Mucosa of rectum (tissue), 2 donors: ENCODE results near the gene GPBP1.

Experiments
- H3K27ac ChIP-seq, 2 donors: one replicate each; pipeline ENCODE4 v1.7.0; 2013; ENCODE audit warnings: inconsistent platforms in 2 of 2, low read depth in 2 of 2, low read length in 2 of 2
- H3K27me3 ChIP-seq, 2 donors: one replicate each; pipeline ENCODE4 v1.7.0; 2013; ENCODE audit warnings: low read length in 2 of 2; ENCODE audit not compliant: control insufficient read depth in 2 of 2, insufficient read depth in 2 of 2
- H3K36me3 ChIP-seq, 2 donors: one replicate each; pipeline ENCODE4 v1.7.0; 2013; ENCODE audit warnings: low read length in 2 of 2; ENCODE audit not compliant: control insufficient read depth in 2 of 2, insufficient read depth in 2 of 2
- H3K4me1 ChIP-seq, 2 donors: one replicate each; pipeline ENCODE4 v1.7.0; 2013; ENCODE audit warnings: low read length in 2 of 2, mild to moderate bottlenecking in 1 of 2; ENCODE audit not compliant: control insufficient read depth in 2 of 2, insufficient read depth in 2 of 2
- H3K4me3 ChIP-seq, 2 donors: one replicate each; pipeline ENCODE4 v1.7.0; 2013; ENCODE audit warnings: low read length in 2 of 2
- H3K9ac ChIP-seq, 2 donors: one replicate each; pipeline ENCODE4 v1.7.0; 2013; ENCODE audit warnings: low read length in 2 of 2, low read depth in 1 of 2, mild to moderate bottlenecking in 1 of 2
- H3K9me3 ChIP-seq, 2 donors: one replicate each; pipeline ENCODE4 v1.7.0; 2013; ENCODE audit warnings: low read length in 2 of 2; ENCODE audit not compliant: control insufficient read depth in 2 of 2
- donor health status: healthy.
- donor health status: Normal muscosa, but diverticular disease.

Gene GPBP1

GRCh38 chr5:57173319-57174127 lies at the start of gene GPBP1:
TSS of gene GPBP1 (plus strand) at chr5:57174059. CDS start at chr5:57214131, 40,072 bp downstream.
- Histone ChIP-seq H3K27me3 (no peaks in the 10 kb centered on the region), H3K9me3 (no peaks in the 10 kb centered on the region), H3K4me3 (peak within 1 kb of the TSS; percentile 92), H3K36me3 (no peaks in the 10 kb centered on the region), H3K4me1 (peaks cover 18 to 22% of the 10 kb centered on the region in 2 donors), H3K9ac (peak within 1 kb of the TSS; percentile 98 to 100), H3K27ac (peak within 1 kb of the TSS; percentile 100)

GRCh38 chr5:57128325-57128724 lies 45.5 kb upstream of the GPBP1 start:
- H3K27ac ChIP-seq: no peak overlapping the region
- no peak overlapping the region for H3K9ac ChIP-seq
- H3K4me3 ChIP-seq: no peak overlapping the region
- H3K4me1 ChIP-seq: no peaks in the 10 kb centered on the region
- no peaks in the 10 kb centered on the region for H3K9me3 ChIP-seq
- H3K27me3 ChIP-seq: no peaks in the 10 kb centered on the region
- H3K36me3 ChIP-seq: no peaks in the 10 kb centered on the region

GRCh38 chr5:57133574-57133973 lies 40.3 kb upstream of the GPBP1 start:
- Histone ChIP-seq H3K27me3 (no peaks in the 10 kb centered on the region), H3K4me3 (no peak overlapping the region), H3K27ac (no peak overlapping the region), H3K36me3 (no peaks in the 10 kb centered on the region), H3K9me3 (no peaks in the 10 kb centered on the region), H3K9ac (no peak overlapping the region), H3K4me1 (no peaks in the 10 kb centered on the region)

- Histone ChIP-seq H3K27me3 (no peaks in the 10 kb centered on the region), H3K9ac (no peak overlapping the region), H3K9me3 (no peaks in the 10 kb centered on the region), H3K27ac (no peak overlapping the region), H3K36me3 (no peaks in the 10 kb centered on the region), H3K4me1 (no peaks in the 10 kb centered on the region), H3K4me3 (no peak overlapping the region)
These were observed 36.5 kb upstream of the GPBP1 start for GRCh38 chr5:57137401-57137800.

- Histone ChIP-seq H3K9ac (no peak overlapping the region), H3K9me3 (no peaks in the 10 kb centered on the region), H3K36me3 (no peaks in the 10 kb centered on the region), H3K27me3 (no peaks in the 10 kb centered on the region), H3K4me3 (no peak overlapping the region), H3K27ac (no peak overlapping the region), H3K4me1 (no peaks in the 10 kb centered on the region)
These were observed 21.5 kb upstream of the GPBP1 start for GRCh38 chr5:57152316-57152715.

- H3K9me3 ChIP-seq: peaks cover 0 to 2% of the 10 kb centered on the region in 2 donors
These were observed 18.8 kb upstream of the GPBP1 start for GRCh38 chr5:57155033-57155432.

GRCh38 chr5:57157131-57157530 lies 16.7 kb upstream of the GPBP1 start:
- Histone ChIP-seq H3K27ac (no peak overlapping the region), H3K4me3 (no peak overlapping the region), H3K9me3 (peaks cover 0 to 2% of the 10 kb centered on the region in 2 donors), H3K36me3 (no peaks in the 10 kb centered on the region), H3K9ac (no peak overlapping the region), H3K27me3 (no peaks in the 10 kb centered on the region), H3K4me1 (no peaks in the 10 kb centered on the region)

More at GRCh38 chr5:57155033-57155432, 18.8 kb upstream of the GPBP1 start:
- Histone ChIP-seq H3K27ac (no peak overlapping the region), H3K27me3 (no peaks in the 10 kb centered on the region), H3K9ac (no peak overlapping the region), H3K4me1 (no peaks in the 10 kb centered on the region), H3K36me3 (no peaks in the 10 kb centered on the region), H3K4me3 (no peak overlapping the region)

- no peaks in the 10 kb centered on the region for H3K27me3 ChIP-seq
- no peaks in the 10 kb centered on the region for H3K4me1 ChIP-seq
- no peaks in the 10 kb centered on the region for H3K36me3 ChIP-seq
- H3K27ac ChIP-seq: no peak overlapping the region
- no peak overlapping the region for H3K4me3 ChIP-seq
- peaks cover 0 to 2% of the 10 kb centered on the region in 2 donors for H3K9me3 ChIP-seq
- H3K9ac ChIP-seq: no peak overlapping the region
These were observed 16.2 kb upstream of the GPBP1 start for GRCh38 chr5:57157666-57158065.

- no peak overlapping the region for H3K9ac ChIP-seq
- no peak overlapping the region for H3K4me3 ChIP-seq
- no peak overlapping the region for H3K27ac ChIP-seq
- H3K27me3 ChIP-seq: no peaks in the 10 kb centered on the region
- H3K36me3 ChIP-seq: no peaks in the 10 kb centered on the region
- no peaks in the 10 kb centered on the region for H3K9me3 ChIP-seq
- H3K4me1 ChIP-seq: no peaks in the 10 kb centered on the region
These were observed 10.3 kb upstream of the GPBP1 start for GRCh38 chr5:57163553-57164006.

GRCh38 chr5:57164124-57164523 lies 9.7 kb upstream of the GPBP1 start:
- H3K9me3 ChIP-seq: no peaks in the 10 kb centered on the region
- no peaks in the 10 kb centered on the region for H3K36me3 ChIP-seq
- H3K27me3 ChIP-seq: no peaks in the 10 kb centered on the region
- H3K27ac ChIP-seq: no peak overlapping the region
- no peaks in the 10 kb centered on the region for H3K4me1 ChIP-seq
- H3K9ac ChIP-seq: no peak overlapping the region
- no peak overlapping the region for H3K4me3 ChIP-seq
